ENCODE results near the gene GNAQ.

GNAQ gene

DNA sequence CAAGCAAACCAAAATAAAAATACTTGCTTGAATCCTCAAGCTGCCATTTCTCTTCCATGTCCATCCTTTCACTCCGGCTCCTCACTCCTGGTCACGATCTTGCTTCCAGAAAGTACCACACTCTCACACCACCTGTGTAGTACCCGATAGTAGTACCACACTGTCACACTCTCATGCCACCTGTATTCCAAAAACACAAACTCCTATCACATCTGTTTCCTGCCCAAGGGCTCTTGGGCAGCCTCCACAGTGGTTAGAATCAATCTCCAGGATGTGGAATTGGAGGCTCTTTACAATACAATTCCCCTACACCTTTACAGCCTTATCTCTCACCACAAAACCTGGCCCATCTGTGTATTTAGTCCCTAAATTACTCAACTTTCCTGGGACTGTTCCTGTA is 130.6 kb downstream of the GNAQ start:
- Histone ChIP-seq H3K79me2 (ENCODE audit: insufficient read depth, low read length) (peaks cover 94% of the 10 kb centered on the region), H3K27ac (ENCODE audit: low read length) (peak overlapping the region; percentile 57), H2AFZ (ENCODE audit: low read depth, low read length) (no peak overlapping the region), H3K36me3 (ENCODE audit: insufficient read depth, low read length) (peaks cover 26% of the 10 kb centered on the region), H3K27me3 (ENCODE audit: insufficient read depth, low read length, poor library complexity) (no peaks in the 10 kb centered on the region), H3K9me3 (ENCODE audit: insufficient read depth, low read length, severe bottlenecking) (no peaks in the 10 kb centered on the region), H3K4me3 (ENCODE audit: low read depth in 1 of 2, low read length in 2 of 2) (no peak overlapping the region), H3K9ac (ENCODE audit: low read depth, low read length) (no peak overlapping the region), H4K20me1 (ENCODE audit: insufficient read depth, low read length) (no peaks in the 10 kb centered on the region), H3K4me2 (ENCODE audit: insufficient read depth, low read length) (no peak overlapping the region), H3K4me1 (ENCODE audit: insufficient read depth, low read length) (peaks cover 37% of the 10 kb centered on the region)
- no peak for DNase-seq
- peak; percentile 73 for ATAC-seq (ENCODE audit: insufficient read depth, low read depth)
- TF ChIP-seq CTCF (IDR thresholded peaks at IDR 0.05; ENCODE audit: borderline replicate concordance, extremely low read depth, low read length, poor library complexity, severe bottlenecking) (no peak), EZH2 (IDR thresholded peaks at IDR 0.05; ENCODE audit: borderline replicate concordance, low read depth, low read length, severe bottlenecking) (no peak)

- ATAC-seq (ENCODE audit: insufficient read depth, low read depth) (no peak), DNase-seq (no peak)
- no peak overlapping the region for H3K27ac ChIP-seq (ENCODE audit: low read length)
- no peak overlapping the region for H2AFZ ChIP-seq (ENCODE audit: low read depth, low read length)
- H3K4me3 ChIP-seq (ENCODE audit: low read depth in 1 of 2, low read length in 2 of 2) = no peak overlapping the region
- peaks cover 93% of the 10 kb centered on the region for H3K79me2 ChIP-seq (ENCODE audit: insufficient read depth, low read length)
- no peak overlapping the region for H3K9ac ChIP-seq (ENCODE audit: low read depth, low read length)
- TF ChIP-seq EZH2 (IDR thresholded peaks at IDR 0.05; ENCODE audit: borderline replicate concordance, low read depth, low read length, severe bottlenecking) (no peak), CTCF (IDR thresholded peaks at IDR 0.05; ENCODE audit: borderline replicate concordance, extremely low read depth, low read length, poor library complexity, severe bottlenecking) (no peak)
- H3K4me1 ChIP-seq (ENCODE audit: insufficient read depth, low read length) = peaks cover 30% of the 10 kb centered on the region
- no peaks in the 10 kb centered on the region for H3K9me3 ChIP-seq (ENCODE audit: insufficient read depth, low read length, severe bottlenecking)
- H3K36me3 ChIP-seq (ENCODE audit: insufficient read depth, low read length) = peaks cover 29% of the 10 kb centered on the region
- no peaks in the 10 kb centered on the region for H3K27me3 ChIP-seq (ENCODE audit: insufficient read depth, low read length, poor library complexity)
- no peak overlapping the region for H3K4me2 ChIP-seq (ENCODE audit: insufficient read depth, low read length)
- H4K20me1 ChIP-seq (ENCODE audit: insufficient read depth, low read length) = no peaks in the 10 kb centered on the region
Measured at GRCh38 chr9:77899679-77900354, 131.8 kb downstream of the GNAQ start.

- H3K79me2 ChIP-seq (ENCODE audit: insufficient read depth, low read length) = peaks cover 91% of the 10 kb centered on the region
- no peak overlapping the region for H3K4me3 ChIP-seq (ENCODE audit: low read depth in 1 of 2, low read length in 2 of 2)
- peaks cover 29% of the 10 kb centered on the region for H3K4me1 ChIP-seq (ENCODE audit: insufficient read depth, low read length)
- TF ChIP-seq EZH2 (IDR thresholded peaks at IDR 0.05; ENCODE audit: borderline replicate concordance, low read depth, low read length, severe bottlenecking) (no peak), CTCF (IDR thresholded peaks at IDR 0.05; ENCODE audit: borderline replicate concordance, extremely low read depth, low read length, poor library complexity, severe bottlenecking) (no peak)
- H4K20me1 ChIP-seq (ENCODE audit: insufficient read depth, low read length) = no peaks in the 10 kb centered on the region
- H3K9ac ChIP-seq (ENCODE audit: low read depth, low read length) = no peak overlapping the region
- H3K36me3 ChIP-seq (ENCODE audit: insufficient read depth, low read length) = peaks cover 27% of the 10 kb centered on the region
- H2AFZ ChIP-seq (ENCODE audit: low read depth, low read length) = no peak overlapping the region
- H3K27ac ChIP-seq (ENCODE audit: low read length) = no peak overlapping the region
- H3K9me3 ChIP-seq (ENCODE audit: insufficient read depth, low read length, severe bottlenecking) = no peaks in the 10 kb centered on the region
- no peak for ATAC-seq (ENCODE audit: insufficient read depth, low read depth)
- no peak for DNase-seq
- no peak overlapping the region for H3K4me2 ChIP-seq (ENCODE audit: insufficient read depth, low read length)
- no peaks in the 10 kb centered on the region for H3K27me3 ChIP-seq (ENCODE audit: insufficient read depth, low read length, poor library complexity)
Measured at GRCh38 chr9:77898864-77899263, 132.7 kb downstream of the GNAQ start.

Measured in DND-41 (cell line).